ENCODE data around the gene CEBPB.
A peak's percentile ranks its signal among the peaks of the same experiment; 100 is the strongest.

CEBPB gene

DNA sequence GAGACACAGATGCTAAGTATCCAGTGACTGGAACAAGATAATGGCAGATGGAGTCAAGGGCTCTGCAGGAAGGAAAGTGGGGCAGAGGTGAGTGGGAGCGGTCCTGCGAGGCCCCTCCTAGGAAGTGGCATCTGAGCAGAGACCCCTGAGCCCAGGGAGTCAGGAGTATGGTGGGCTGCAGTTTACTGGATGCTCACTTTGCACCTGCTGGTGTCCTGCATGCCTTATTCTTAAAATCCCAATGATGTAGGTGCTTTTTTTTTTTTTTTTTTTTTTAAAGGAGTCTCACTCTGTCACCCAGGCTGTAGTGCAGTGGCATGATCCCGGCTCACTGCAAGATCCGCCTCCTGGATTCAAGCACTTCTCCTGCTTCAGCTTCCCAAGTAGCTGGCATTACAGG is 5.6 kb downstream of the CEBPB start:
- Histone ChIP-seq H3K36me3 (peaks cover 35 to 67% (median 36%) of the 10 kb centered on the region in 3 donors), H3K4me1 (peaks cover 0 to 41% (median 24%) of the 10 kb centered on the region in 4 donors), H3K4me3 (no peak overlapping the region), H3K9me3 (peaks cover 0 to 6% (median 0%) of the 10 kb centered on the region in 3 donors), H3K27ac (peak overlapping the region in 1 of 2 donors; percentile 50), H3K27me3 (no peaks in the 10 kb centered on the region)
- intact Hi-C loops (cut with DNase I; ENCODE audit: low total_unique reads): no loop called here
- TF ChIP-seq, protein P1, sequence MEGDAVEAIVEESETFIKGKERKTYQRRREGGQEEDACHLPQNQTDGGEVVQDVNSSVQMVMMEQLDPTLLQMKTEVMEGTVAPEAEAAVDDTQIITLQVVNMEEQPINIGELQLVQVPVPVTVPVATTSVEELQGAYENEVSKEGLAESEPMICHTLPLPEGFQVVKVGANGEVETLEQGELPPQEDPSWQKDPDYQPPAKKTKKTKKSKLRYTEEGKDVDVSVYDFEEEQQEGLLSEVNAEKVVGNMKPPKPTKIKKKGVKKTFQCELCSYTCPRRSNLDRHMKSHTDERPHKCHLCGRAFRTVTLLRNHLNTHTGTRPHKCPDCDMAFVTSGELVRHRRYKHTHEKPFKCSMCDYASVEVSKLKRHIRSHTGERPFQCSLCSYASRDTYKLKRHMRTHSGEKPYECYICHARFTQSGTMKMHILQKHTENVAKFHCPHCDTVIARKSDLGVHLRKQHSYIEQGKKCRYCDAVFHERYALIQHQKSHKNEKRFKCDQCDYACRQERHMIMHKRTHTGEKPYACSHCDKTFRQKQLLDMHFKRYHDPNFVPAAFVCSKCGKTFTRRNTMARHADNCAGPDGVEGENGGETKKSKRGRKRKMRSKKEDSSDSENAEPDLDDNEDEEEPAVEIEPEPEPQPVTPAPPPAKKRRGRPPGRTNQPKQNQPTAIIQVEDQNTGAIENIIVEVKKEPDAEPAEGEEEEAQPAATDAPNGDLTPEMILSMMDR (IDR thresholded peaks at IDR 0.05): no peak
- no peak for DNase-seq

DNA sequence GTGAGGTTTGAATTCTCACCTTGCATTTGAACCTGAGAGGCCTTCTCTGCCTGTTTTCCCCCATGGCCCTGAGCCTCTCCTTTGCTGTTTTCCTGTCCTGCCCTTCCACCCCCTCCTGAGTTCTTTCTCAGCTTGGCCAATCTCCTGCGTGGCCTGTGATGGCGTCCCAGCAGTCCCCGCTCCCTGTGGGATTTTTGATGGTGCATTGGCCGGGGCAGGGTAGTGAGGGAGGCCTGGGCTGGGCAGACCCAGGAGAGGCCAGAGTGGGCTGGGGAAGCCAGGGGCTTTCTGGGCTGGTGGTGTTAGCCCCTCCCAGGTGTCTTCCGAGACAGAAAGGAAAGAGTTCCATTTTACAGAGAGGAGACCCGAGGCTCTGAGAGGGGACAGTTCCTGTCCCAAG is 6.3 kb downstream of the CEBPB start:
- DNase-seq: no peak

DNA sequence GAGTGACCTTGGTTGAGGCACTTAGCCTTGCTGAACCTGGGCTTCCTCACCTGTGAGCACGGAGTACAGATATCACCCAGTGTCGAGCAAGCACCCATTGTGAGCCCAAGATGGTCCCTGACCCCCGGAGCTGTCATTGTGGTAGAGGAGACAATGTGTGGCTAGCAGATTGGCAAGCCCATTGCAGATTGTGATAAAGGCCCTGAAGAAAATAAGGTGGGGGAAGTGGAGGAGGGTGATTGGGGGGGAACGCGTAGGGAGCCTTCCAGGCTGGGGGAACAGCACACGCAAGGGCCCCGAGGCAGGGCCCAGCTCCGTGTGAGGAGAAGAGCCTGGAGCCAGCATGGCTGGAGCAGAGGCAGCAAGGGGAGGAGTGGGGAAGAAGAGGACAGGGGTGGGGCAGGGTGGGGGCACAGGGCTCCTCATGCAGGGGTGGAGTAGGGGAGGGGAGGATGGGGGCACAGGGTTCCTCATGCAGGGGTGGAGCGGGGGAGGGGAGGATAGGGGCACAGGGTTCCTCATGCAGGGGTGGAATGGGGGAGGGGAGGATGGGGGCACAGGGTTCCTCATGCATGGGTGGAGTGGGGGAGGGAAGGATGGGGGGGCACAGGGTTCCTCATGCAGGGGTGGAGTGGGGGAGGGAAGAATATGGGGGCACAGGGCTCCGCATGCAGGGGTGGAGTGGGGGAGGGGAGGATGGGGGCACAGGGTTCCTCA is 7.0 kb downstream of the CEBPB start:
- Histone ChIP-seq H3K27ac (peak overlapping the region in 1 of 2 donors; percentile 50), H3K4me3 (no peak overlapping the region), H3K27me3 (no peaks in the 10 kb centered on the region), H3K4me1 (peaks cover 0 to 41% (median 24%) of the 10 kb centered on the region in 4 donors), H3K36me3 (peaks cover 34 to 57% (median 34%) of the 10 kb centered on the region in 3 donors), H3K9me3 (peaks cover 0 to 6% (median 0%) of the 10 kb centered on the region in 3 donors)
- DNase-seq: no peak
- intact Hi-C loops (cut with DNase I; ENCODE audit: low total_unique reads): no loop called here
- TF ChIP-seq, protein P1 (IDR thresholded peaks at IDR 0.05): no peak

More for the DNA sequence above, 6.3 kb downstream of the CEBPB start:
- peaks cover 0 to 6% (median 0%) of the 10 kb centered on the region in 3 donors for H3K9me3 ChIP-seq
- H3K27me3 ChIP-seq: no peaks in the 10 kb centered on the region
- H3K36me3 ChIP-seq: peaks cover 35 to 60% (median 36%) of the 10 kb centered on the region in 3 donors
- no peak overlapping the region for H3K4me3 ChIP-seq
- peak overlapping the region in 1 of 2 donors; percentile 50 for H3K27ac ChIP-seq
- H3K4me1 ChIP-seq: peaks cover 0 to 41% (median 24%) of the 10 kb centered on the region in 4 donors
- TF ChIP-seq, protein P1 (IDR thresholded peaks at IDR 0.05): no peak
- intact Hi-C loops (cut with DNase I; ENCODE audit: low total_unique reads): no loop called here

DNA sequence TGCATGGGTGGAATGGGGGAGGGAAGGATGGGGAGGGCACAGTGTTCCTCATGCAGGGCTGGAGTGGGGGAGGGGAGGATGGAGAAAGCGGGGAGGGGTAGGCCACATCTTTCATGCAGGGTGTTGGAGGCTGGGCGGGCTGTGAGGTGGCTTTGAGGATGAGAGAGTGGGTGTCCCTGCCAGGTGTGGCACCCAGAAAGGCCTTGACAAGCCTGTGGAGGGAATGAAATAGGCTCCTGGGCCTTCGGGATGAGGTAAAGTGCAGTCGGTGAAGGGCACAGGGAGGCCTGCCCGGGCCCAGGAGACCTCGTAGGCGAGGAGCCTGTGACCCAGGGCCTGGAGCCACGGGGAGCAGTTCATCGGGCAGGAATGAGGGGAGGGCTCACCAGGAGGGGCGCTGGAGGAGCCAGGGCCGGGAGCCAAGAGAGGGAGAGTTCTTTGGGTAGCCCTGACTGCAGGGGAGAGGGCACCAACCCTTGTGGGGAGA is 7.6 kb downstream of the CEBPB start:
- Histone ChIP-seq H3K36me3 (peaks cover 28 to 51% (median 28%) of the 10 kb centered on the region in 3 donors), H3K27me3 (no peaks in the 10 kb centered on the region), H3K27ac (peak overlapping the region; percentile 23 to 46), H3K4me1 (peaks cover 0 to 41% (median 24%) of the 10 kb centered on the region in 4 donors), H3K9me3 (peaks cover 0 to 6% (median 0%) of the 10 kb centered on the region in 3 donors), H3K4me3 (no peak overlapping the region)
- TF ChIP-seq, protein P1 (IDR thresholded peaks at IDR 0.05): no peak
- no peak for DNase-seq
- intact Hi-C loops (cut with DNase I; ENCODE audit: low total_unique reads): no loop called here

- no peak for DNase-seq
- no peak overlapping the region for H3K4me3 ChIP-seq
- TF ChIP-seq, protein P1 (IDR thresholded peaks at IDR 0.05): no peak
- peaks cover 0 to 41% (median 24%) of the 10 kb centered on the region in 4 donors for H3K4me1 ChIP-seq
- intact Hi-C loops (cut with DNase I; ENCODE audit: low total_unique reads): no loop called here
- H3K27me3 ChIP-seq: no peaks in the 10 kb centered on the region
- H3K27ac ChIP-seq: peak overlapping the region in 1 of 2 donors; percentile 46
- peaks cover 23 to 46% (median 23%) of the 10 kb centered on the region in 3 donors for H3K36me3 ChIP-seq
- H3K9me3 ChIP-seq: peaks cover 0 to 6% (median 0%) of the 10 kb centered on the region in 3 donors
These were observed 8.1 kb downstream of the CEBPB start for GRCh38 chr20:50198716-50199115.

All from tibial artery (tissue), 4 donors.